Measurements from ENCODE around the gene DTX1.
"Not testable (repeated sequence)": the region's sequence is repeated elsewhere in the genome, so short reads cannot be mapped to it uniquely, and the experiment has no call there.

DTX1 gene

DNA sequence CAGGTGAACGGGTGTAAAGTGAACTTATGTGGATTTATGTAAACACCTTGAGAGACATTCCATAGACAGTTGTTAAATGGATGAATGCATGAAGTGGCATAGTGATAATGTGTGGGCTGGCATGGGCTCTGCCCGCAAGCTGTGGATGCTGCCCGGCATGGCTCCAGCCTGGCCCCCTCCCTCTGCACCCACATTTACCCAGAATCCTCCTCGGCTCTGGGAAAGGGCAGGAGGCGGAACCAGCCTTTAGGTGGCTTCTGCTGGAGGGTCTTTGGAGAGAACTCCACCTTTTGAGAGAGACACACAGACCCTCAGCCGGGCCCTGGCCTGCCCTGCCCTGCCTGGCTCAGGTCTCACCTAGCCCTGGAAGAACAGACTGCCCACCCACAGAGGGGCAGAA lies 60.3 kb downstream of the DTX1 start:
- no peak for DNase-seq

DNA sequence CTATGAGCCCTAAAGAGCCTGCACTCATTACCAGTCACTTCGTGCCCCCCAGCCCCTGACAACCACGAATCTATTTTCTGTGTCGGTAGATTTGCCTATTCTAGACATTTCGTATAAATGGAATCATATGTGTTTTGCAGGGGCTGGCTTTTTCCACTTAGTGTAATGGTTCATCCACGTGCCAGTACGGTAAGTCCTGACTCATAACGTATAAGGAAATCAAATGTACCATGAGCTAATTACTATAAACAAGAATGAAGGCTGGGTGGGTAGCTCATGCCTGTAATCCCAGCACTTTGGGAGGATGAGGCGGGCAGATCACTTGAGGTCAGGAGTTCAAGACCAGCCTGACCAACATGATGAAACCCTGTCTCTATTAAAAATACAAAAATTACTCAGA lies 61.2 kb downstream of the DTX1 start:
- not testable (repeated sequence) for DNase-seq

GRCh38 chr12:113118142-113118541 lies 61.6 kb downstream of the DTX1 start:
- DNase-seq: no peak

DNA sequence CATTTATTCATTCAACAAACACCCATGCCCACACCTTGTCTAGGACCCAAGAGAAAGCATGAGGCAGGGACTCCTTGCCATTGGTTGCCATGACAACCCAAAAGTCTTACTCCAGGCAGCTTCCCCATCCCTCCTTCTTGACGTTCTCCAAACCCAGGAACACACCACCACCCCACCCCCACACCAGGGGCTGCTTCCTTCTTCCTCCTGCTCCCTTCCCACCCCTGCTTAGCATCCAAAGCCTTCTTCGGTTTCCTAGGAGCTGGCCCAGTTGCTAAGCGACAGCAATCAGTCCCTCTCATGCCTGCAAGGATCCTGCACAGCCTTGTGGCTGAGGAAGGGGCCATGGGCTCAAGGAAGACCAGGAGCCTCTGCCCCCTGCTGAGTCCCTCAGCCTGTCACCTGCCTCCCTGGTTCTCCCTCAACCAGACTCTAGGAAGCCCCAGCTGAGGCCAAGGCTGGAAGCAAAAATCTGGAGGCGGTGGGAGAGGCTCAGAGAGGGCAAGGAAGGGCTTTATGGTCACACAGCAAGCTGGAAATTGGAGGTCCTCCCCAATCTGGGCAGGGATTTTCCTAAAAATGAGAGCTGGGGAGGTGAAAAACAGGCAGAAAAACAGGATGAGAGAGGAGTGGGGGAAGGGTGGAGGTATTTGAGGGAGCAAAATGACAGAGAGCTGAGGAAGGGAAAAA lies 63.6 kb downstream of the DTX1 start:
- no peak for DNase-seq

DNA sequence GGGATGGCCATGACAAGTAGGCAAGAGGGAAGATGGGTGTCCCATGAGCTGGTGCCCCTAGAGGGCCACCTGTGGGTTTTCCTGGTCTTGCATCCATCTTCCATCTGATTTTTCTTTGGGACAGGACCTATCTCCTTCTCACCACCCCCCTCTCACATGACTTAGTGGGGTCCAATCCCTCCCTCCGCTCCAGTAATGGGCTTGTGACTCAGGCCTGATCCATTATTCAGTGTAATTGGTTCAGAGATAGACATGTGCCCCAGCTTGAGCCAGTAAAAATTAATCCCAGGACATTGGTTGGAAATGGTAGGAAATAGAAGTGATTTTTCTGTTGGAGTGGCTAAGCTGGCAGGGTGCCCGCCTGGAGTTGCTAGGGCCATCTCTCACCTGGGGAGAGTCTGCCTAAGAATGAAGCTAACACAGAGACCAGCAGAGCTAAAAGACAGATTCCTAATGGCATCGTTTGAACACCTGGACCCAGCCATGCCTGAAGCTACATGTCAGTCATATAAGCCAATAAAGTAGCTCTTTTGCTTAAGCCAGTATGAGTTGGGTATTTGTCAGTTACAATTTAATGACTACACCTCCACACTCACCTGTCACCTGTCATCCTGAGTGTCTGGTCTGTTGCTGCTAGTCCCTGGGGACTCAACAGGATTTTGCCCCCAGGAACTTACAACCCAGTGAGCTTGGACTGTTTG lies 64.3 kb downstream of the DTX1 start:
- DNase-seq: no peak

GRCh38 chr12:113127791-113128199 lies 71.3 kb downstream of the DTX1 start:
- DNase-seq: no peak

- DNase-seq: no peak
These were observed 72.5 kb downstream of the DTX1 start for GRCh38 chr12:113128802-113129663.

DNA sequence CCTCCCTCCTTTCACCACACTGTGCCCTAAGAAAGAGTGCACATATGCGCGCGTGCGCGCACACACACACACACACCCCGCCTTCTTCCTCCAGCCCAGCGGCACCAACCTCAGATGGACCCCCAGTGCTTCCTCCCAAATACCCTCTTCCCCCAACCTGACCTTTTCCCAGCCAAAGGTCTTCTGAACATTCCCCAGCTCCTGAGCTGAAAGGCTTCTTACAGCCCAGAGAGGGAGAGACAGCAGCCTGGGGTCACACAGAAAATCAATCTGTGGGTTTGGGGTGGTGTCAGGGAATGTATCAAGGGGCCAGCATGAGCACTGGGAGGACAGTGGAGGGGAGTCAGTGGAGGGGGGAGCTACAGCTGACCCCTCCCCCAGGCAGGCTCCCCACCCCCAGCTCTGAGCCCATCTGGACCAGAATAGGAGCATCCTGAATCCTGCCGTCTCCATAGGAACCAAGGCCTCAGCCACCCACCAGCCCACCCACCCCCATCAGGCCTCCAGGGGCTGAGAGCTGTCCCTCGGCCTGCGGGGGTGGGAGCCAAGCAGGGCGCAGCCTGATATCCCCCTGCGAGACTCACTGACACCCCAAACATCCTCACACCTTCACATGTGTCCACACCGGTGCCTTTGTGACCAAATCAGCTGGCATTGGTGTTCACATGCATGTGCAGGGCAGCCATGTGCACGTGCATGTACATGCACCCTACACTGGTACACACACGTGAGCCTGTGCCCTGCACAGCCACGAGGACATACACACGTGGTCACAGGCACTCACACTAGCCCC lies 73.3 kb downstream of the DTX1 start:
- DNase-seq: no peak

DNA sequence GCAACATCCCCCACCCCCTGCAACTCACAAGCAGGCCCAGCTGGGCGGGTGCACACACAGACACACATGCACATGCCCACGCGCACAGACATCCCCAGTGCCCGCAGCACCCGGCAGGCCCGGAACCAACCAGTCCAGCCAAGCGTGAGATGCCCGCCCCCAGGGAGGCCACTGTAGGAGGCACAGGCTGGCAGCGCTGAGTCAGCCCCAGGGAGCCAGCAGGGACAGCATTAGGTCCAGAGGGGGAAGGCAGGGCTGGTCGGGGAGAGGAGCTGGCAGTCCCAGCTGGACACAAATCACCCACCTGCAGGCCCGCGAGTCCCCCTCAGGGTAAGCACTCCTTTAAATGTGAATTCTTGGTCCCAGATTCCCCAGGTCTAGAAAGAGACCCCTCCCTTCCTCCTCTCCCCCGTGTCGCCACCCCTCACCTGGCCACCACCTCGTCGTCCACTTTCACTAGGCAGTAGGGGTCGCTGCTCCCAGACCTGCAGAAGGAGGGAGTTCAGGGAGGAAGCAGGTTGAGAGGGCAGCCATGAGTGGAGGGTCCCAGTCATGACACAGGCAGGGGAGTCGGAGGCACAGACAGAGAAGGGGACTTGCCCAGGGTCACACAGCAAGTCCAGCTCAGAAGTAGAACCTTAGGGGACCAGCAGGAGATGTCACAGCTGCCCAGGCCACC lies 74.1 kb downstream of the DTX1 start:
- DNase-seq: no peak

GRCh38 chr12:113131556-113131955 lies 75.0 kb downstream of the DTX1 start:
- no peak for DNase-seq

DNA sequence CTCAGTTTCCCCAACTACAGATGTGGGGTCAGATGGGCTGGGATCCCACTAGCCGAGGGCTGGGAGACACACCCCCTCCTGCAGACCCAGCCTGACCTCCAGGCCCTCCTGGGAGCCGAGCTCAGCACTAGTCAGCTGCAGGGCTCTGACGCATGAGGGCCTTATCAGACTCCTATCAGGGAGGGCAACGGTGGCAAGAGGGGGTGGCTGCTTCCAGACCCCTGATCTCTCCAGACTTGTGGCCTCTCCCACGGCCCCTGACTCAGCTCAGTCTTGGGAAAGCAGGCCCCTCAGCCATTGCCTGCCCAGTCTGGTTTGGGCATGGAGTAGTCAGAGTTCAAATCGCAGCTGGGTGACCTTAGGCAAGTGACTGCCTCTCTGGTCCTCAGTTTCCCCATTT lies 76.5 kb downstream of the DTX1 start:
- DNase-seq: no peak

- no peak for DNase-seq
These were observed 77.1 kb downstream of the DTX1 start for GRCh38 chr12:113133666-113134065.

DNA sequence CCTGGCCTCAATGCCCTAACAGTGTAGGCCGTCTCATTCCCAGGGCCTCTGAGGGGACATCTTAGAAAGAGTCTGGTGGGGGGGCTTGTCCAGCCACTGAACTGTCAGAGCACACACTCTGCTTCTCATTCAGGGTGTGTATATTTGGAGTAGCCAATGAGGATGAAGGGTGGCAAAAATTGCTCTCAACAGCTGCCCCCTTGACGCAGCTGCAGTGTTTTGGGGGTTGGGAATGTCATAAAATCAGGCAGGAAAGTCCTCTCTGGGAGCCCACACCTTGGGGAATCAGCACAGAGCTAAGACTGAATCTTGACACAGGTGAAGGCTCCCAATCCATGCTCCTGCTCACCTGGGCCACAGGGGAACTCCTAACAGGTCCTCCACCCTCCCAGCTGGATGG lies 77.5 kb downstream of the DTX1 start:
- no peak for DNase-seq

DNA sequence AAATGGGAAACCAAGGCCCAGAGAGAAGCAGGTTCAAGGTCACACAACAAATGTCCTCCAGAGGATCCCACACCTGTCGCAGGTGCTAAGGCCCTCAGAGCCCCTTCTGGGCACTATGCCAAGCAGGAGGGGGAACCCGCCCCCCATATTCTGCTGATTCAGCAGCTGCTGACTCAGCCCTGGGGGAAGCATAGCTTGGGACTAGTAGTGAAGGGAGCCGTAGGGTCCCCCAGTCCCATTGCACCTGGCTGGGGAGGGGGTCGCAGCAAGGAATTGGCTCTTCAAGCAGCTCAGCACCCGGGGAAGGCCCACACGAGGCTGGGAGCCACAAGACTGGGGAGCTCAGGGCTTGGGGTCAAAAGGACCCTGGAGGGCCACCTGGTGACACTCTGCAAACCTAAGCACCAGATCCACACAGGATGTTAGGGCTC lies 78.0 kb downstream of the DTX1 start:
- no peak for DNase-seq

DNA sequence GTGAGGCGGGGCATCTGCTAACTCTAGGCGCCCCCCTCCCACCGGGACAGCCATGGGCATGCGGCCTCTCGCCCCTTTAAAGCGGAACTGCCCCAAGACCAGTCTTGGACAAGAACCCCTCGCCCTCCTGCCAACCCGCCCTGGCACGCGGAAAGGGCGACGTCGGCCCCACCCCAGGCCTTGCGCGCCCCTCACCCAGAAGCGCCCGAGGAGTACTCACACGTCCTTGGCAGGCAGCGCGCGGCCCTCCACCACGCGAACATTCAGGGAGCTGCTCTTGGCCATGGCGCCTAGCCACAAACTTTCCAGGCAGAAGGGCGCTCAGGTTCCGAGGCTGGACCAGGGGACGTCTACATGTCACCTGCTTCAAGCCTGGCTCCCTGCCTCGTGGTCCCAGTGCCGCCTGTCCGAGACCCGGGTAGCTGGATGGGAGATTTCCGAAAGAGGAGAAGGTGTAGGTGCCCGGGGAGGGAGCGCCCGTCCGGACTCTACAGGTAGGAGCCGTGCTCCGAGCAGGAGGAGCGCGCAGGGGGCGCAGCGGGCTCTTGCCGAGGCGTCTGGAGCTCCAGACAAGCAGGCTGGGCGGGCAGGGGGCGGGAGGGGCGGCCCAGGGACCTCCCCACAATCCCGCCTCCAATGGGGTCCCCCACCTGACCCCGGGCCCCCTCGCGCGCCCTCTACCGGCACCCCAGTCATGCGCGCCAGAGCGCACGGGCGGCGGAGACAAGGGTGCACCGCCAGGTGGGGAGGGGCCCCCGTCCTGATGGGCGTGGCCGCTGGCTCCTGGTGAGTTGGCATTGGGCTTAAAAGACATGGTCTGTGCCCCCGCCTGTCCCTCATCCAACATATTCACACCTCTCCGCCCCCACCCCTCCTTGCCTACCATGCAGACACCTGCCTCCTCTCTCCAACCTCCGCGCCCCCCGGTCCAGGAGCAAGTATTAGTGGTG lies 78.9 kb downstream of the DTX1 start, which contains the start of gene RASAL1:
TSS of gene RASAL1 (minus strand) at position 584 of the 950 bp plus-strand sequence. CDS start at position 285, 299 bp downstream.
- peak; percentile 75 for DNase-seq

GRCh38 chr12:113136128-113136989 lies 79.8 kb downstream of the DTX1 start:
- DNase-seq: peak; percentile 41

- DNase-seq: no peak
These were observed 80.5 kb downstream of the DTX1 start for GRCh38 chr12:113136990-113137511.

GRCh38 chr12:113137861-113138783 lies 81.6 kb downstream of the DTX1 start:
- no peak for DNase-seq
